K562 (cell line): ENCODE results near the gene FN3KRP. TPM values are rescaled to one million over a fixed set of nuclear protein-coding genes. Genes with fewer than 3 reads are reported as not detected.

Source experiments
- ATAC-seq: fragments of 200-7000 bp; cut with Tn5 transposase; 3 replicates; pipeline ENCODE4 v1.9.1; 2020; ENCODE audit warnings: moderate library complexity
- BruUV-seq: library from RNA; stranded (reverse); fragments of 400-500 nt; replicated peaks from 2 replicates; lab custom pipeline; 2021; lab: Mats Ljungman, UMichigan
- CTCF ChIA-PET: fragments of 300-600 bp; formaldehyde crosslinking; extraction: SDS; loops from one replicate; lab custom pipeline; 2021; ENCODE audit warnings: low intra/inter-chr PET ratio; lab: Yijun Ruan, JAX
- POLR2A ChIA-PET: fragments of 300-600, 350-650 bp; sonication (Branson Sonifier 250); formaldehyde crosslinking; extraction: SDS; loops from one replicate; lab custom pipeline; 2021; ENCODE audit warnings: antibody characterized with exemption, inconsistent platforms; lab: Yijun Ruan, JAX
- DNase-seq, 4 experiments: peaks; one replicate each; pipeline versions ENCODE4 v3.0.0 to v3.0.0-alpha.2; 2011 to 2018; ENCODE audit warnings: low spot score in 3 of 4, mixed read lengths in 3 of 4; ENCODE audit errors: extremely low read depth in 1 of 4
- FAIRE-seq: peaks from 2 replicates; lab custom pipeline; 2011; peaks lifted over from hg19 to GRCh38; lab: Jason Lieb, UNC
- H2AFZ ChIP-seq: 2 replicates; pipeline ENCODE4 v1.6.0; 2011; ENCODE audit warnings: low read depth, low read length, control low read depth, inconsistent platforms
- H3K27ac ChIP-seq: fragments of 200-600 bp; 3 replicates; pipeline ENCODE4 v1.8.0; 2011; ENCODE audit warnings: low read depth, mild to moderate bottlenecking, control low read depth, inconsistent platforms, low read length, moderate library complexity, mixed read lengths; ENCODE audit errors: extremely low read depth
- H3K27me3 ChIP-seq, 2 experiments: fragments of 300-600 bp in 1 of 2; 2 replicates in 1 of 2; 3 replicates in 1 of 2; pipeline versions ENCODE4 v1.6.0 to v1.8.0; 2011; ENCODE audit warnings: inconsistent platforms in 2 of 2, low read length in 2 of 2, mild to moderate bottlenecking in 1 of 2, mixed read lengths in 1 of 2, moderate library complexity in 1 of 2; ENCODE audit not compliant: control insufficient read depth in 2 of 2, insufficient read depth in 2 of 2
- H3K36me3 ChIP-seq: fragments of 300-600 bp; 3 replicates; pipeline ENCODE4 v1.8.0; 2011; ENCODE audit warnings: mild to moderate bottlenecking, low read length, inconsistent platforms; ENCODE audit not compliant: control insufficient read depth, insufficient read depth
- H3K4me1 ChIP-seq, 2 experiments: fragments of 200-600 bp in 1 of 2; replicated peaks in 1 of 2; 2 replicates in 1 of 2; 3 replicates in 1 of 2; pipeline versions ENCODE4 v1.5.1 to v1.8.0; 2011; ENCODE audit warnings: inconsistent platforms in 2 of 2, low read length in 2 of 2, mild to moderate bottlenecking in 1 of 2, mixed read lengths in 1 of 2, moderate library complexity in 1 of 2; ENCODE audit not compliant: control insufficient read depth in 2 of 2, insufficient read depth in 2 of 2
- H3K4me2 ChIP-seq: 2 replicates; pipeline ENCODE4 v1.6.1; 2011; ENCODE audit warnings: low read length, control low read depth, inconsistent platforms, mixed read lengths; ENCODE audit not compliant: insufficient read depth
- H3K4me3 ChIP-seq: fragments of 200-600 bp; sonication (generic), shearing (Covaris generic); 2 replicates; pipeline ENCODE4 v1.5.1; 2016; ENCODE audit warnings: control low read depth, inconsistent platforms
- H3K79me2 ChIP-seq: fragments of 200-600 bp; 3 replicates; pipeline ENCODE4 v1.8.0; 2011; ENCODE audit warnings: low read length, inconsistent platforms; ENCODE audit not compliant: control insufficient read depth, insufficient read depth
- H3K9ac ChIP-seq, 2 experiments: 2 replicates each; pipeline versions ENCODE4 v1.6.0 to v1.6.1; 2011; ENCODE audit warnings: low read depth in 2 of 2, low read length in 2 of 2, control low read depth in 1 of 2, inconsistent platforms in 1 of 2, mild to moderate bottlenecking in 1 of 2, mixed read lengths in 1 of 2; ENCODE audit not compliant: insufficient read depth in 1 of 2
- H3K9me1 ChIP-seq: one replicate; pipeline ENCODE4 v1.6.0; 2011; ENCODE audit warnings: inconsistent platforms, mild to moderate bottlenecking, low read length, moderate library complexity; ENCODE audit not compliant: control insufficient read depth, insufficient read depth
- H3K9me3 ChIP-seq: replicated peaks from 2 replicates; pipeline ENCODE4 v1.5.1; 2011; ENCODE audit warnings: low read depth, low read length, inconsistent platforms; ENCODE audit not compliant: control insufficient read depth, insufficient read depth
- H4K20me1 ChIP-seq: replicated peaks from 2 replicates; pipeline ENCODE4 v1.6.1; 2011; ENCODE audit warnings: low read length, inconsistent platforms, mixed read lengths; ENCODE audit not compliant: control insufficient read depth, insufficient read depth
- RAD51 ChIP-seq: fragments of 450-650 bp; IDR thresholded peaks from 2 replicates; pipeline ENCODE4 v1.7.1; 2016; ENCODE audit warnings: low read depth, mild to moderate bottlenecking, borderline replicate concordance
- SMAD4 ChIP-seq: fragments of 250-450 bp; sonication (Bioruptor Pico); conservative IDR thresholded peaks from 2 replicates; pipeline ENCODE4 v1.8.0; 2021; ENCODE audit warnings: inconsistent platforms, mild to moderate bottlenecking, moderate library complexity
- SNRNP70 ChIP-seq: fragments of 200-400 bp; formaldehyde crosslinking; optimal IDR thresholded peaks from 2 replicates; pipeline ENCODE3; 2017; ENCODE audit warnings: low read depth, low read length
- TFAP4 ChIP-seq: sonication (generic); formaldehyde crosslinking; IDR thresholded peaks from 2 replicates; pipeline ENCODE4 v1.8.0; 2022; ENCODE audit warnings: missing genetic modification reagents, mild to moderate bottlenecking, moderate library complexity, borderline replicate concordance
- ZNF282 ChIP-seq: sonication (generic); formaldehyde crosslinking; IDR thresholded peaks from 2 replicates; pipeline ENCODE4 v1.8.1; 2023; ENCODE audit warnings: missing genetic modification reagents
- WGBS: fragments of 100-300 bp; shearing (Covaris generic); methylation state at CpG from one replicate; pipeline ENCODE4 v1.1.6; 2016; ENCODE audit warnings: low coverage, mixed read lengths; ENCODE audit not compliant: insufficient coverage; ENCODE audit errors: missing lambda C conversion rate; 5-methylcytosine and 5-hydroxymethylcytosine counted together
- in situ Hi-C: fragments of 300-500 bp; cut with MboI; formaldehyde crosslinking; loops from 4 replicates; pipeline ENCODE4 v1.15.0; 2018; ENCODE audit warnings: inconsistent platforms, mixed read lengths
- intact Hi-C: fragments of 100-400 bp; cut with micrococcal nuclease; formaldehyde crosslinking; loops from 2 replicates; pipeline ENCODE4 v1.14.2; 2022
- polyA plus RNA-seq, 8 experiments: library from polyadenylated mRNA; depleted of rRNA in 4 of 8; stranded (reverse) in 5 of 8; unstranded in 3 of 8; fragments of >200 nt; fragmentation: Nextera tagmentation in 2 of 8; fragmentation: Illumina TruSeq in 1 of 8; extraction: Ambion mirVana in 2 of 8; extraction: Trizol in 1 of 8; gene quantifications; 2 replicates each; pipeline versions ENCODE4 v1.2.1 to v1.2.3, GENCODE V29; 2011 to 2014; ENCODE audit warnings: inconsistent platforms in 1 of 8, missing spikeins in 1 of 8
- total RNA-seq, 7 experiments: library from RNA; depleted of rRNA in 6 of 7; stranded (reverse); fragments of >200 nt in 6 of 7; fragmentation: Illumina TruSeq in 2 of 7; extraction: Trizol in 2 of 7; gene quantifications; 2 replicates each; pipeline versions ENCODE4 v1.2.1 to v1.2.3, GENCODE V29; 2011 to 2021; ENCODE audit warnings: low replicate concordance in 1 of 7

FN3KRP gene
- total and polyA plus RNA-seq, 9 of the 15 experiments (the other 6 are each of a cell fraction or from before 2014, with no cell fraction given), result 2.0 to 32.1 (median 24.9) TPM

GRCh38 chr17:82751571-82752370 is 35.3 kb downstream of the FN3KRP start, which contains the start of gene TBCD (continued):
- TF ChIP-seq SNRNP70 (no peak), TFAP4 (CRISPR knock-in tag) (peak; percentile 79), ZNF282 (CRISPR knock-in tag) (peak; percentile 44; the same call in 1 of the 2 replicates), SMAD4 (peak; percentile 58; the same call in 1 of the 2 replicates), RAD51 (no peak; the same call in 1 of the 2 replicates)

GRCh38 chr17:82752371-82753200 is 36.1 kb downstream of the FN3KRP start:
- peak overlapping the region; percentile 97 for H2AFZ ChIP-seq
- FAIRE-seq, result no peak
- H3K4me1 ChIP-seq, result peaks cover 24 to 38% of the 10 kb centered on the region in 2 experiments
- H4K20me1 ChIP-seq, result no peaks in the 10 kb centered on the region
- BruUV-seq, result no TSS peak
- H3K27me3 ChIP-seq, result no peaks in the 10 kb centered on the region
- POLR2A ChIA-PET, result interaction anchor here (0.6 to 0.7 kb wide), 2 partner anchors 23 to 177 kb away, joined by 3 to 4 read pairs; no protein-coding TSS in a partner anchor
- H3K36me3 ChIP-seq, result peaks cover 33% of the 10 kb centered on the region
- DNase-seq, result peak; percentile 57 to 70 (median 62)
- H3K79me2 ChIP-seq, result peaks cover 41% of the 10 kb centered on the region
- peak overlapping the region; percentile 77 to 97 for H3K9ac ChIP-seq
- peaks cover 12% of the 10 kb centered on the region for H3K9me3 ChIP-seq
- ATAC-seq, result peak; percentile 47
- peaks cover 2% of the 10 kb centered on the region for H3K9me1 ChIP-seq
- CTCF ChIA-PET, result no interaction called here
- H3K27ac ChIP-seq, result peak overlapping the region; percentile 95
- WGBS, result under 1% methylated on average over 60 of the region's 72 CpGs
- in situ Hi-C loops, result no loop called here
- peak overlapping the region; percentile 94 for H3K4me3 ChIP-seq
- intact Hi-C loops, result loop anchor here (5.0 kb wide), 1 partner anchor 35 kb away; the partner anchor contains the start of gene FN3KRP
- peak overlapping the region; percentile 93 for H3K4me2 ChIP-seq
